IMR-90 (cell line): ENCODE results near the gene SLC8A3.

ENCODE experiments used
- CEBPB ChIP-seq: IDR thresholded peaks from 2 replicates; pipeline ENCODE4 v1.6.1; 2012; ENCODE audit warnings: low read depth, low read length, improper control_type of control experiment
- POLR2A ChIP-seq: IDR thresholded peaks from 2 replicates; pipeline ENCODE4 v1.6.1; 2012; ENCODE audit warnings: mild to moderate bottlenecking, low read depth, low read length
- RAD21 ChIP-seq: IDR thresholded peaks from 2 replicates; pipeline ENCODE4 v1.6.1; 2012; ENCODE audit warnings: low read length, improper control_type of control experiment
- TF ChIP-seq, protein P1 (sequence below): conservative IDR thresholded peaks from 2 replicates; pipeline ENCODE4 v1.5.1; 2012; ENCODE audit warnings: mild to moderate bottlenecking, low read depth, low read length, improper control_type of control experiment

DNA sequence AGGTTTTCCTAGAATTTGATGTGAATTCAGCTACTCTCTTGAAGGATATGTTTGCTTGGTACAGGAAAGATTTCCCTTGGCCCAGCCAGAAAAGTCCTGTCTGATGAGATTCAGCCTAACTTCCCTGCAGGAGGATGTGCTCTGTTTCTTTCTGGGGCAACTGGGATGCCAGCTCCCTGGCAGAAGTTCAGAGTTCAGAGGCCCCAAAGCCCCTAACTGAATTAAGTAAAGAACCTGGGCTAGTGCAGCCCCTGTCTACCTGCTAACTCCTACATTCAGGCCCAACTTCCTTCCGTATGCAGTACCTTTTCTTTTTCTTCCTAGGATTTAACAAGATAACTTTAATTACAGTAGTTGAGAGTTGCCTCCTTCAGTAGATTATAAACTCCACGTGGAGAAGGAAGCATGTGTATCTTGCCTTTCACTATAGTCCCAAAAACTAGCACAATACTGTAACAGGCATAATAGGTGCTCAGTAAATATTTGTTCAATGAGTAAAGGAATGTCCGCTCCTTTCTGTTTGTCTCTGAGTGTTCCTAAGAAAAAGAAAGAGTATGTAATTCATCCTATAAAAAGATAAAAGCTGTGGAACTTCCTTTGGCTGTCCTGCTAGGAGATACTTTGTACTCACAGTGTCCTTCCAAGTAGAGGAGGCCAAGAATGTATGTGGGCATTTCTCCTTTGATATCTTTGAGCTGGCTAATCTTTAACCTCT, 141.0 kb downstream of the SLC8A3 start:
- no peak for TF ChIP-seq POLR2A
- TF ChIP-seq, protein P1, sequence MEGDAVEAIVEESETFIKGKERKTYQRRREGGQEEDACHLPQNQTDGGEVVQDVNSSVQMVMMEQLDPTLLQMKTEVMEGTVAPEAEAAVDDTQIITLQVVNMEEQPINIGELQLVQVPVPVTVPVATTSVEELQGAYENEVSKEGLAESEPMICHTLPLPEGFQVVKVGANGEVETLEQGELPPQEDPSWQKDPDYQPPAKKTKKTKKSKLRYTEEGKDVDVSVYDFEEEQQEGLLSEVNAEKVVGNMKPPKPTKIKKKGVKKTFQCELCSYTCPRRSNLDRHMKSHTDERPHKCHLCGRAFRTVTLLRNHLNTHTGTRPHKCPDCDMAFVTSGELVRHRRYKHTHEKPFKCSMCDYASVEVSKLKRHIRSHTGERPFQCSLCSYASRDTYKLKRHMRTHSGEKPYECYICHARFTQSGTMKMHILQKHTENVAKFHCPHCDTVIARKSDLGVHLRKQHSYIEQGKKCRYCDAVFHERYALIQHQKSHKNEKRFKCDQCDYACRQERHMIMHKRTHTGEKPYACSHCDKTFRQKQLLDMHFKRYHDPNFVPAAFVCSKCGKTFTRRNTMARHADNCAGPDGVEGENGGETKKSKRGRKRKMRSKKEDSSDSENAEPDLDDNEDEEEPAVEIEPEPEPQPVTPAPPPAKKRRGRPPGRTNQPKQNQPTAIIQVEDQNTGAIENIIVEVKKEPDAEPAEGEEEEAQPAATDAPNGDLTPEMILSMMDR: no peak
- no peak for TF ChIP-seq RAD21
- no peak for TF ChIP-seq CEBPB
